Measurements from ENCODE around the gene TCIRG1. TPM values are rescaled to one million over a fixed set of nuclear protein-coding genes. Genes with fewer than 3 reads are reported as not detected.

The TCIRG1 gene
- total and polyA plus RNA-seq, 2 of the 13 experiments (the other 11 are each of a cell fraction or from before 2014, with no cell fraction given) = 48.0 to 69.6 TPM

DNA sequence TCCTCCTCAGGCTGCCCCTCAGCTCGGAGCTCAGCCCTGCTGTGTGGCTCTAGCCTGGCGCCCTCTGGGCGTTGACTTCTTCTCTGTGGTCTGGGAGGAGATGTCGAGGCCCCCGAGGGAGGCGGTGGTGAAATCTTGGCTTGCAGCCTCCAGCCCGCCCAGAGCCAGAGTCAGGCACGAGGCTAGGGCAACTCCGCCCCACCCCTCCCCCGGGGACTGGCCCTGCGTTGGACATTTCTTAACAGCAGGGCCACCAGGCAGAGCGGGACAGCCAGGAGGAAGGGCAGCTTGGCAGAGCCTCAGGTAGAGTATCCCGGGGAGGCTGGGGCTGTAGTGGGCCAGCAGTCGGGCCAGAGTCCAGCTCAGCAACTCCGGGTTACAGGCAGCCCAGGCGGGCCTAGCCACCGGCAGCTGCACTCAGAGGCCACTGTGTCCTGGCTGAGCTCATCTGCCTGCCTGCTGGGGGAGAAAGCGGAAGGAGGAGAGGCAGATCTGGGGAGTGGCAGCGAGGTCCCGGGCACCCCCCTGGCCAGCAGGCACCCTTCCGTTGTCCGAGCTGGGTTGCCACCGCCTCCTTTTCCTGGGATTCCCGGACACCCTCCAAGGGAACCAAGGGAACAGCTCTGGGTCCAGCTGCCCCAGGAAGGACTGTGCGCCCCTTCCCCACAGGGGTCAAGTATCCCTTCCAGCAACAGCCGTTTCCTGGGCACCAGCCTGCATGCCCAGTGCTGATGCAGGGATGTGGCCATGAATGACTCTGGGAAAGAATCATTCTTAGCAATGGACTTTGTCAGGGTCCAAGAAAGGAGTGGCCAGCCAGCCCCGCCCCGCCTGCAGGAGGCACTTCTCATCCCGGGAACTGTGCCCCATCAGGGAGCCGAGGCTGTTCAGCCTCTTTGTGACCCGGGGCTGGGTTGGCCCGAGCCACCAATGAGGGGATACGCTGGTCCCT is 28.5 kb upstream of the TCIRG1 start, which contains the start of gene ALDH3B1 (continued):
- 0 out of 2 replicates have a peak, but pooled peaks have one; percentile 30 for TF ChIP-seq CREM (IDR thresholded peaks at IDR 0.05)
- TF ChIP-seq CREM (CRISPR knock-in tag; IDR thresholded peaks at IDR 0.05) = no peak
- TF ChIP-seq THAP11 (CRISPR knock-in tag; IDR thresholded peaks at IDR 0.05) = no peak
- TF ChIP-seq ZFP62 (CRISPR knock-in tag; IDR thresholded peaks at IDR 0.05) = no peak
- peak; percentile 74; the same call in 1 of the 2 replicates for TF ChIP-seq ZBTB20 (CRISPR knock-in tag; IDR thresholded peaks at IDR 0.05; ENCODE audit: borderline replicate concordance, low read depth)
- TF ChIP-seq SMAD3 (CRISPR knock-in tag; IDR thresholded peaks at IDR 0.05) = no peak
- no peak for TF ChIP-seq ATF7-NPFF (CRISPR knock-in tag; IDR thresholded peaks at IDR 0.05; ENCODE audit: low read depth)
- peak; percentile 50 for TF ChIP-seq ZMYM4 (CRISPR knock-in tag; IDR thresholded peaks at IDR 0.05)
- TF ChIP-seq MYNN (CRISPR knock-in tag; IDR thresholded peaks at IDR 0.05; ENCODE audit: low read depth) = no peak
- TF ChIP-seq ZNF564 (CRISPR knock-in tag; IDR thresholded peaks at IDR 0.05) = peak; percentile 80; the same call in 1 of the 2 replicates
- TF ChIP-seq ZNF501 (CRISPR knock-in tag; IDR thresholded peaks at IDR 0.05) = peak; percentile 69
- no peak for TF ChIP-seq AKAP8 (CRISPR knock-in tag; IDR thresholded peaks at IDR 0.05)
- no peak for TF ChIP-seq MTF1 (CRISPR knock-in tag; IDR thresholded peaks at IDR 0.05)
- no peak for TF ChIP-seq SOX6 (IDR thresholded peaks at IDR 0.05)
- peak; percentile 30; the same call in 1 of the 2 replicates for TF ChIP-seq SOX6 (CRISPR knock-in tag; IDR thresholded peaks at IDR 0.05)
- no peak for TF ChIP-seq PHF20 (CRISPR knock-in tag; IDR thresholded peaks at IDR 0.05)
- TF ChIP-seq, protein P1, sequence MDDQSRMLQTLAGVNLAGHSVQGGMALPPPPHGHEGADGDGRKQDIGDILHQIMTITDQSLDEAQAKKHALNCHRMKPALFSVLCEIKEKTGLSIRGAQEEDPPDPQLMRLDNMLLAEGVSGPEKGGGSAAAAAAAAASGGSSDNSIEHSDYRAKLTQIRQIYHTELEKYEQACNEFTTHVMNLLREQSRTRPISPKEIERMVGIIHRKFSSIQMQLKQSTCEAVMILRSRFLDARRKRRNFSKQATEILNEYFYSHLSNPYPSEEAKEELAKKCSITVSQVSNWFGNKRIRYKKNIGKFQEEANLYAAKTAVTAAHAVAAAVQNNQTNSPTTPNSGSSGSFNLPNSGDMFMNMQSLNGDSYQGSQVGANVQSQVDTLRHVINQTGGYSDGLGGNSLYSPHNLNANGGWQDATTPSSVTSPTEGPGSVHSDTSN (CRISPR knock-in tag; IDR thresholded peaks at IDR 0.05; ENCODE audit: borderline replicate concordance) = no peak
- peak; percentile 2; the same call in 1 of the 2 replicates for TF ChIP-seq STAG1 (CRISPR knock-in tag; IDR thresholded peaks at IDR 0.05)
- TF ChIP-seq, protein P2, sequence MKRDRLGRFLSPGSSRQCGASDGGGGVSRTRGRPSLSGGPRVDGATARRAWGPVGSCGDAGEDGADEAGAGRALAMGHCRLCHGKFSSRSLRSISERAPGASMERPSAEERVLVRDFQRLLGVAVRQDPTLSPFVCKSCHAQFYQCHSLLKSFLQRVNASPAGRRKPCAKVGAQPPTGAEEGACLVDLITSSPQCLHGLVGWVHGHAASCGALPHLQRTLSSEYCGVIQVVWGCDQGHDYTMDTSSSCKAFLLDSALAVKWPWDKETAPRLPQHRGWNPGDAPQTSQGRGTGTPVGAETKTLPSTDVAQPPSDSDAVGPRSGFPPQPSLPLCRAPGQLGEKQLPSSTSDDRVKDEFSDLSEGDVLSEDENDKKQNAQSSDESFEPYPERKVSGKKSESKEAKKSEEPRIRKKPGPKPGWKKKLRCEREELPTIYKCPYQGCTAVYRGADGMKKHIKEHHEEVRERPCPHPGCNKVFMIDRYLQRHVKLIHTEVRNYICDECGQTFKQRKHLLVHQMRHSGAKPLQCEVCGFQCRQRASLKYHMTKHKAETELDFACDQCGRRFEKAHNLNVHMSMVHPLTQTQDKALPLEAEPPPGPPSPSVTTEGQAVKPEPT (CRISPR knock-in tag; IDR thresholded peaks at IDR 0.05; ENCODE audit: low read depth) = 0 out of 2 replicates have a peak, but pooled peaks have one; percentile 11
- no peak; the same call in 1 of the 2 replicates for TF ChIP-seq HOXA5 (CRISPR knock-in tag; IDR thresholded peaks at IDR 0.05)
- TF ChIP-seq IKZF4 (CRISPR knock-in tag; IDR thresholded peaks at IDR 0.05; ENCODE audit: borderline replicate concordance, low read depth, not compliant biosample characterization) = no peak
- no peak for TF ChIP-seq ZKSCAN1 (IDR thresholded peaks at IDR 0.05; ENCODE audit: low read length)
- TF ChIP-seq MTA1 (CRISPR knock-in tag; IDR thresholded peaks at IDR 0.05; ENCODE audit: borderline replicate concordance) = peak; percentile 28; the same call in 1 of the 2 replicates
- no peak; the same call in 1 of the 2 replicates for TF ChIP-seq CHD4 (IDR thresholded peaks at IDR 0.05; ENCODE audit: borderline replicate concordance, low read length)
- TF ChIP-seq EZH2 (conservative IDR thresholded peaks at IDR 0.05; ENCODE audit: low read depth, low read length) = no peak
- peak; percentile 72 for TF ChIP-seq ZNF709 (CRISPR knock-in tag; IDR thresholded peaks at IDR 0.05)
- no peak for TF ChIP-seq RFX5 (IDR thresholded peaks at IDR 0.05; ENCODE audit: low read depth, low read length)
- peak; percentile 89 for TF ChIP-seq ZFX (CRISPR knock-in tag; IDR thresholded peaks at IDR 0.05; ENCODE audit: low read depth)
- TF ChIP-seq REL (CRISPR knock-in tag; conservative IDR thresholded peaks at IDR 0.05) = no peak
- no peak for TF ChIP-seq CCAR2 (optimal IDR thresholded peaks at IDR 0.05; ENCODE audit: low read depth, low read length)

All from HepG2 (cell line).